ENCODE results near the gene PRRT4. TPM values are rescaled to one million over a fixed set of nuclear protein-coding genes. Genes with fewer than 3 reads are reported as not detected.

Gene PRRT4
- total RNA-seq, 3 donors from 2014 or later, result 0.43 to 3.1 TPM; not detected in 1

GRCh38 chr7:128356546-128357216 lies 4.8 kb downstream of the PRRT4 start:
- H3K4me3 ChIP-seq, result no peak overlapping the region
- H3K9me3 ChIP-seq, result no peaks in the 10 kb centered on the region
- no peak for ATAC-seq
- peaks cover 8% of the 10 kb centered on the region for H3K4me1 ChIP-seq (ENCODE audit: low read depth)
- no peaks in the 10 kb centered on the region for H3K36me3 ChIP-seq (ENCODE audit: low read depth)
- intact Hi-C loops (cut with DNase I, micrococcal nuclease), result no loop called here
- TF ChIP-seq CTCF (IDR thresholded peaks at IDR 0.05), result no peak
- DNase-seq, result no peak

- intact Hi-C loops (cut with DNase I, micrococcal nuclease), result loop anchor here in 1 of 2 donors (5.0 kb wide), 1 partner anchor 34 kb away; no protein-coding TSS in a partner anchor
- DNase-seq (no peak), ATAC-seq (no peak)
- Histone ChIP-seq H3K36me3 (ENCODE audit: low read depth) (no peaks in the 10 kb centered on the region), H3K4me1 (ENCODE audit: low read depth) (peaks cover 10% of the 10 kb centered on the region), H3K4me3 (no peak overlapping the region), H3K9me3 (no peaks in the 10 kb centered on the region)
- no peak for TF ChIP-seq CTCF (IDR thresholded peaks at IDR 0.05)
Observed at GRCh38 chr7:128353610-128354009, 7.9 kb downstream of the PRRT4 start.

- intact Hi-C loops (cut with DNase I, micrococcal nuclease), result loop anchor here in 1 of 2 donors (5.0 kb wide), 1 partner anchor 34 kb away; no protein-coding TSS in a partner anchor
- TF ChIP-seq CTCF (IDR thresholded peaks at IDR 0.05), result no peak
- Histone ChIP-seq H3K36me3 (ENCODE audit: low read depth) (no peaks in the 10 kb centered on the region), H3K9me3 (no peaks in the 10 kb centered on the region), H3K4me3 (no peak overlapping the region), H3K4me1 (ENCODE audit: low read depth) (peaks cover 10% of the 10 kb centered on the region)
- ATAC-seq (no peak), DNase-seq (no peak)
Observed at GRCh38 chr7:128353189-128353588, 8.3 kb downstream of the PRRT4 start.

- ATAC-seq (no peak), DNase-seq (no peak)
- Histone ChIP-seq H3K9me3 (no peaks in the 10 kb centered on the region), H3K4me1 (ENCODE audit: low read depth) (peaks cover 10% of the 10 kb centered on the region), H3K36me3 (ENCODE audit: low read depth) (no peaks in the 10 kb centered on the region), H3K4me3 (no peak overlapping the region)
- intact Hi-C loops (cut with DNase I, micrococcal nuclease), result loop anchor here in 1 of 2 donors (5.0 kb wide), 1 partner anchor 35 kb away; no protein-coding TSS in a partner anchor
- no peak for TF ChIP-seq CTCF (IDR thresholded peaks at IDR 0.05)
Observed at GRCh38 chr7:128352636-128353035, 8.9 kb downstream of the PRRT4 start.

DNA sequence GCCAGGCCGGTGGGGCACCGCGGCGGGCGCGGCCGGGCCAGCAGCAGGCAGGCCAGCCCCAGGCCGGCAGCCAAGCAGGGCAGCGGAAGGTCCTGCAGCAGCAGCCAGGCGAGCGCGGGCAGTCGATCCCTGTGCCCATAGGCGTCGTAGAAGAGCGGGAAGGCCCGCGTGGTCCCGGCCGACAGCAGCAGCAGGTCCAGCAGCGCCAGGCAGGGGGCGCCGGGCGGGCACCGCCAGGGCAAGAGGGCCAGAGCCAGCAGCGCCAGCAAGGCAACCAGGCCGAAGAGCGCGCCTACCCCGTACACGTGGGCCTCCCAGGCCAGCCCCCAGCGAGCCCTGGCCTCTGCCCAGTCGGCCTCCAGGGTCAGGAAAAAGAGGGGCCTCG lies 9.3 kb downstream of the PRRT4 start:
- Histone ChIP-seq H3K4me1 (ENCODE audit: low read depth) (peaks cover 10% of the 10 kb centered on the region), H3K4me3 (no peak overlapping the region), H3K36me3 (ENCODE audit: low read depth) (no peaks in the 10 kb centered on the region), H3K9me3 (no peaks in the 10 kb centered on the region)
- intact Hi-C loops (cut with DNase I, micrococcal nuclease), result loop anchor here in 1 of 2 donors (5.0 kb wide), 1 partner anchor 35 kb away; no protein-coding TSS in a partner anchor
- TF ChIP-seq CTCF (IDR thresholded peaks at IDR 0.05), result no peak
- ATAC-seq (peak; percentile 56), DNase-seq (peak in 2 of 3 donors; percentile 27 to 55)

Measured in mucosa of descending colon (tissue), 3 donors.